ENCODE results near the gene USHBP1. TPM values are rescaled to one million over a fixed set of nuclear protein-coding genes. Genes with fewer than 3 reads are reported as not detected.
A peak's percentile ranks its signal among the peaks of the same experiment; 100 is the strongest.

USHBP1 gene
- total RNA-seq, 1 donor from 2014 or later = not detected

- TF ChIP-seq CTCF (IDR thresholded peaks at IDR 0.05; ENCODE audit: partially characterized antibody, unreplicated experiment) = no peak
- no peak overlapping the region for H3K4me3 Mint-ChIP-seq (ENCODE audit: unreplicated experiment)
- peaks cover 6% of the 10 kb centered on the region for H3K9me3 Mint-ChIP-seq (ENCODE audit: unreplicated experiment)
- H3K27me3 Mint-ChIP-seq (ENCODE audit: unreplicated experiment) = peaks cover 9% of the 10 kb centered on the region
- H3K36me3 Mint-ChIP-seq (ENCODE audit: unreplicated experiment) = no peaks in the 10 kb centered on the region
- H3K27ac Mint-ChIP-seq (ENCODE audit: unreplicated experiment) = peak overlapping the region; percentile 17
- peaks cover 7% of the 10 kb centered on the region for H3K4me1 Mint-ChIP-seq (ENCODE audit: low read depth, unreplicated experiment)
- no peak for DNase-seq
Observed at GRCh38 chr19:17240062-17240752, 24.3 kb downstream of the USHBP1 start.

- TF ChIP-seq CTCF (IDR thresholded peaks at IDR 0.05; ENCODE audit: partially characterized antibody, unreplicated experiment) = no peak
- Mint-ChIP-seq H3K9me3 (ENCODE audit: unreplicated experiment) (peaks cover 9% of the 10 kb centered on the region), H3K4me3 (ENCODE audit: unreplicated experiment) (peak overlapping the region; percentile 46), H3K27ac (ENCODE audit: unreplicated experiment) (no peak overlapping the region), H3K4me1 (ENCODE audit: low read depth, unreplicated experiment) (peaks cover 8% of the 10 kb centered on the region), H3K27me3 (ENCODE audit: unreplicated experiment) (peaks cover 9% of the 10 kb centered on the region), H3K36me3 (ENCODE audit: unreplicated experiment) (no peaks in the 10 kb centered on the region)
- DNase-seq = no peak
Observed at GRCh38 chr19:17237747-17238706, 26.5 kb downstream of the USHBP1 start.

GRCh38 chr19:17236811-17237543 is 27.6 kb downstream of the USHBP1 start:
- DNase-seq = no peak
- H3K27ac Mint-ChIP-seq (ENCODE audit: unreplicated experiment) = no peak overlapping the region
- TF ChIP-seq CTCF (IDR thresholded peaks at IDR 0.05; ENCODE audit: partially characterized antibody, unreplicated experiment) = no peak
- H3K9me3 Mint-ChIP-seq (ENCODE audit: unreplicated experiment) = peaks cover 9% of the 10 kb centered on the region
- peaks cover 6% of the 10 kb centered on the region for H3K27me3 Mint-ChIP-seq (ENCODE audit: unreplicated experiment)
- H3K36me3 Mint-ChIP-seq (ENCODE audit: unreplicated experiment) = no peaks in the 10 kb centered on the region
- H3K4me1 Mint-ChIP-seq (ENCODE audit: low read depth, unreplicated experiment) = peaks cover 5% of the 10 kb centered on the region
- H3K4me3 Mint-ChIP-seq (ENCODE audit: unreplicated experiment) = no peak overlapping the region

- H3K4me1 Mint-ChIP-seq (ENCODE audit: low read depth, unreplicated experiment) = peaks cover 5% of the 10 kb centered on the region
- H3K4me3 Mint-ChIP-seq (ENCODE audit: unreplicated experiment) = no peak overlapping the region
- DNase-seq = no peak
- H3K36me3 Mint-ChIP-seq (ENCODE audit: unreplicated experiment) = no peaks in the 10 kb centered on the region
- peaks cover 6% of the 10 kb centered on the region for H3K27me3 Mint-ChIP-seq (ENCODE audit: unreplicated experiment)
- TF ChIP-seq CTCF (IDR thresholded peaks at IDR 0.05; ENCODE audit: partially characterized antibody, unreplicated experiment) = no peak
- H3K27ac Mint-ChIP-seq (ENCODE audit: unreplicated experiment) = no peak overlapping the region
- peaks cover 9% of the 10 kb centered on the region for H3K9me3 Mint-ChIP-seq (ENCODE audit: unreplicated experiment)
Observed at GRCh38 chr19:17235971-17236777, 28.4 kb downstream of the USHBP1 start.

Data from glutamatergic neuron (in vitro differentiated cells).